Endothelial cell of hepatic sinusoid (primary cell): ENCODE results near the gene BEND5.

Source experiments
- in situ Hi-C: cut with HindIII; loops from 2 replicates; pipeline ENCODE4 v1.10.0; 2017; ENCODE audit warnings: low sequenced_read_pairs

The BEND5 gene

DNA sequence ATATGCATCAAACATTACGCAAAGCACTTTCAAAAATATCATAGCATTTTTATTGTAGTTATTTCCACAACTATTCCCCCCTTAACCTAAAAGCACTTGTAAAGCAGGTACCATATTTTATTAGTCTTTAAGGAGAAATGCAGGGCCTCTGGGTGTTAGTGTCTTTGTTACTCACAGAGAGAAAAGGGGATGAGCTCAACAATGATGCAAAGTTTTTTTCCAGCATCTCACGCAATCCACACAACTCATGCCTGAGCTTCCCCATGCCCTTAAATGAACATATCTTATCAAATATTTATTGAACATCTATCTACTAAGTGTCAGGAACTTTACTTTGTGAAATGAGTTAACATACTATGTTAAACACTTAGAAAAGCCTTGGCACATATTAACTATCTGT is 50.6 kb downstream of the BEND5 start:
- in situ Hi-C loops, result no loop called here

GRCh38 chr1:48725341-48726046 is 51.2 kb downstream of the BEND5 start:
- in situ Hi-C loops, result no loop called here

GRCh38 chr1:48720929-48721328 is 55.8 kb downstream of the BEND5 start:
- in situ Hi-C loops, result no loop called here

DNA sequence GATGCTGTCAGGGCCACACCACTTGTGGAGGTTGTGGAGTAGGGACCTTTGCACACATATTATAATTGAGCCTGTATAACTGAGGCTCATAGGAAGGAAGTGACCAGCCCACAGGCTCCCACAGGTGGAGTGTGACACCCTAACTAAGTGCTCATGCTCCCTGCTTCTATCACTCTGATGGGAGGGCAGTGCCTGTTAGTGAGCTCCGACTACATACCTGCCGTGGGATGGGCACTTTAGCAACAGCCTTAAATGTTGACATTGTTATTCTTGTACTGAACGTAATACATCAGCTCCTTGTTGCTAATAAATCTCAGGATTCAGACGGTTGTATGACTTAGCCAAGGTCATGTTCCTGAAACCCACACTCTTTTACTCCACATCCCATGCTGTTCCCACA is 58.0 kb downstream of the BEND5 start:
- in situ Hi-C loops, result no loop called here

DNA sequence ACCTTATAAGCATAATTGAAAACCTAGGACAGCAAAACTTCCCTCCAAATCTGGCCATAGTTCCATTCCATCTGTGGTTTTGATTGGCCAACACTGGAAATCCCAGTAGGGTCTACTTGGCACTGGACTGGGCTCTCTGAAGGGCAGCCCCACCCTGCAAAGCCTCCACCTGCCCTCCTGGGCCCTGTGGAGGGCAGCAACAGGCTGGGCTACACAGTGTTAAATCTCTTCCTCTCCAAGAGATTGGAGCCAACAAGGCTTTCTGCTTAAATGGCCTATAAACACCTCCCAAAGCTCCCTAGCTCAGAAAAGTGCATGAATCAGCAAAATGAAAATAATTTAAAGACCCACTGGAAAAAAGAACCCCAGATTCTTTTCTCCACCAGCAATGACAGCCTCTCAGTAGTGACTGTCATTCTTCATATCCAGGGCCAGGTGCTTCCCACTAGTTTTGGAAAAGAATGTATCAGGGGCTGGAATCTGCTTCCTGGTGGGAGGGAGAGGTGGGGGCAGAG is 58.5 kb downstream of the BEND5 start:
- in situ Hi-C loops, result no loop called here

DNA sequence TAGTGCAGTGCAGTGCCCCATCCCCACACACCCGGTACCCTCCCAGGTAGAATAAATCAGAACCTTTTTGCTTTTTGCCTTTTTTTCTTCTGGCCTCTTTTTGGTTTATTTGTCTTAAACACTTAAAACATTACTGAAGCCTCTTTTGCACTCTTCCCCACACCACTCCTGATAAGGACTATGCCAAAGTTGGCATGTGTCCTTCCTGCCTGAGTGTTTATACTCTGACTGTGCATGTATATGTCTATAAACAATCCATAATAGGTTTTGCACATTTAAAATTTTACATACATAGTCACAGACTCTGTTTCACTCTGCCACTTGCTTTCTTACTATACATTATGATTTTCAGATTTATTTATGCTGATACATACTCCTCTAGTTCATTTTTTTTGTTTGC is 59.6 kb downstream of the BEND5 start:
- in situ Hi-C loops, result no loop called here

DNA sequence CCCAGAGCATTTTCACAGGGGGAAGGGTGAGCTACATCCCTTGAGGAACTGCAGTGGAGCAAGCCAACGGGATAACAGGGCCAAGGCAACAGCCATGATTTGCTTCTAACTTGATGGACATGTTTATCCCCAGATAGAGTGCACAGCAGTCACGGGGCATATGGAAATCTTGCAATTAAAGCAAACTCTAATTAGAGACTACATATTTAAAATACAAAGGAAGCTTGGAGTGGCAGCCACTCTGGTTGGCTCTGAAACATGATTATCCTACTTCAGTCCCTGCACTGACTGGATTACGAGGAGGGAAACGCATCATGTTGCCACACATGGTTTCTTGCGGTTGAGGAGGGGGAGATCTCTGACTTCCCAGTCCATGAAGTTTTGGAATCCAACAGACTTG is 60.8 kb downstream of the BEND5 start:
- in situ Hi-C loops, result no loop called here

DNA sequence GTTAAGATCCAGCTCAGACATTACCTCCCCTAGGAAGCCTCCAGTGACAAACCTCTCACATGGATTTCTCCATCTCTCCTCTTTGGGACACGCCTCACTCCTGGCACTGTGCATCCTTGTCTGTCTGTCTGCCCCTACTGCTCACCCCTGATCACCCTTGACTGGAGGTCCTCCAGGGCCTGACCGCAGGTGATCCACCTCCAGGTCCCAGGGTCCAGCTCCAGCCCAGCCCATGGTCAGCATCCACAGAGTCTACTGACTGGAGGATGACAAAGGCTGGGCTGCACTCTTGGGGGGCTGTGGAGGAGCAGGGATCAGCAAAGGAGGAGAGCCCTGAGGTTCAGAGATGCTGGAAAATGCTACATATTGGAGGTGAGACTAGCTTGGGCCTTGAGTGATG is 65.8 kb downstream of the BEND5 start:
- in situ Hi-C loops, result no loop called here

GRCh38 chr1:48710318-48710717 is 66.4 kb downstream of the BEND5 start:
- in situ Hi-C loops, result no loop called here

- in situ Hi-C loops, result no loop called here
Measured at GRCh38 chr1:48704736-48705135, 72.0 kb downstream of the BEND5 start.

GRCh38 chr1:48701445-48701844 is 75.2 kb downstream of the BEND5 start:
- in situ Hi-C loops, result no loop called here

DNA sequence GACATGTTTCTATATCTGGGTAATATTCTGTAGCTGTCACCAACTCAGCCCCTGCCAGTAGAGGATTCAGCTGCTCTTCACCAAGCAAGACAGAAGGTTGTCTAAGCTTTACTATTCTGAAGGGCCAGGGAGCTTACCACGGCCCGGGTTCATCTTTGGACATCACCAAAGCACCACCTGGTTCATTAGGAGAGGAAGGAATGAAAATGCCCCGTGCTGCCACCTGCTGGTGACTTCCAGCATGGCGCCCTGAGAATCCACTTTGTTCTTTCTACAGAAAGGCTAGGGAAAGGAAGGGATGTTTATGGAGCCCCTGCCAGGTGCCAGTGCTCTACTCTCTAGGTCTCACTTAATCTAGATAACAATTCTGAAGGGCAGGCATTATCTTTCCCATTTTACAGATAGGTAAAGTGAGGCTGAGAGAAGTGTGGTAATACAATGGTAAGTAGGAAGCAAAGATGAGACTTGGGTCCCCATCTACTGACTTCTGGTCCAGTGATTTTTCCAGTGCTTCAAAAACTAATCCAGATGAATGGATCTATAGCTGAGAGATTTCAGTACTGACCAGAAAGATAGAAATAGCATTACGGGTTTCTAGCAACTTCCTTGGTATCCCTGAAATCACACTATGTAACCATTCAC is 79.5 kb downstream of the BEND5 start:
- in situ Hi-C loops, result no loop called here

GRCh38 chr1:48695161-48695560 is 81.5 kb downstream of the BEND5 start:
- in situ Hi-C loops, result no loop called here

GRCh38 chr1:48693674-48694320 is 82.9 kb downstream of the BEND5 start:
- in situ Hi-C loops, result no loop called here

GRCh38 chr1:48693180-48693579 is 83.5 kb downstream of the BEND5 start:
- in situ Hi-C loops, result no loop called here

GRCh38 chr1:48692235-48692634 is 84.5 kb downstream of the BEND5 start:
- in situ Hi-C loops, result no loop called here

DNA sequence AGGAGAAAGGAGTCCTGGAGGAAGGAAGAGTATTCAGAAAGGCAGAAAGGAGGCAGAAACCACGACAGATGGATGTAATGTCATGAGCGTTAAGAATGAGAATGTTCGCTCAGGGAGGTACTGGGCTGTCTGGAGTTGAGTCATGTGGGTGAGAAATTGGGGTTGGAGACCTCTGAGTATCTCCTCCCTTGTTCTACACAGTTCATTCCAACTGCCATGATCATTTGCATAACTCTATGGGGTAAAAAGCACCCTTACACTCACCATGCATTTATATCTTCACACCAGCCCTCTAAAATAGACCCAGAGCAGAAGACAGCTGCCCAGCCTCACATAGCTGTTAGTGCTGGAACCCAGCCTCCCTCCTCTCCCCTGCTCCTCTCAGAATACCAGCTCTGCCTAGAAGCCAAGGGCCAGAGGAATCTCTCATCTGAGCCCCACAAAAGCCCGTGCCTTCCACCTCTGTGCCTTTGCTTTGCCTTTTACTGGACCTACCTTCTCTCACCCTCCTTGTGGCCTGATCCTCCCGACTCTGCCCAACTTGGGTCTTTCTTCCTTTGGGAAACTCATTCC is 85.2 kb downstream of the BEND5 start:
- in situ Hi-C loops, result no loop called here

DNA sequence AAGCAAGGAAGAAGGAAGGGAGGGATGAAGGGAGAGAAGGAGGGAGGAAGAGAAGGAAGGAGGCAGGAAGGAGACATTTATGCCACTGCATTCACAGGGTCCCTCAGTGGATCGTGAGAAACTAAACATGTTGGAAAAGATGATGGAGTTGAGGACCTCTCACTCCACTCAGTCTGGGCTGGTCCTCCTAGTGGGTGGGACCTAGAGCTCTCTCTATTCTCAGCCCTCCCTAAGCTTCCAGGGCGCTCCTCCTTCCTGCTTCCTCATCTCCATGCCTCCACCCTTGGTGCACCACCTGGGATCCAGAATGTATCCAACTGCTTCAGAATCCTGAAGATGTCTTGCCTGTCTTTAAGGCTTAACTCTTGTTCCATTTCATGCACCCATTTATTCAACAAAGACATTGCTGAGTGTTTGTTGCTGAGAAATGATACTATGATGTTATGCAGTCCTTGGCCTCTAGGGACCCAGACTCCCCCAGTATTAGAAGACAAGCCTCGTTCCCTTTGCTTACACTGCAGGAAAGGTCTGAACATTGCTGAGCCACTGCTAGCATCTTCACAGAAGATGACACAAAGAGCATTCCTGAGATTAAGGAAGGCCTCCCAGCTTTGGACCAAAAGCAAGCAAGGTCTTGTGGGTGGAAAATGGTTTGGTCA is 88.5 kb downstream of the BEND5 start:
- in situ Hi-C loops, result no loop called here

DNA sequence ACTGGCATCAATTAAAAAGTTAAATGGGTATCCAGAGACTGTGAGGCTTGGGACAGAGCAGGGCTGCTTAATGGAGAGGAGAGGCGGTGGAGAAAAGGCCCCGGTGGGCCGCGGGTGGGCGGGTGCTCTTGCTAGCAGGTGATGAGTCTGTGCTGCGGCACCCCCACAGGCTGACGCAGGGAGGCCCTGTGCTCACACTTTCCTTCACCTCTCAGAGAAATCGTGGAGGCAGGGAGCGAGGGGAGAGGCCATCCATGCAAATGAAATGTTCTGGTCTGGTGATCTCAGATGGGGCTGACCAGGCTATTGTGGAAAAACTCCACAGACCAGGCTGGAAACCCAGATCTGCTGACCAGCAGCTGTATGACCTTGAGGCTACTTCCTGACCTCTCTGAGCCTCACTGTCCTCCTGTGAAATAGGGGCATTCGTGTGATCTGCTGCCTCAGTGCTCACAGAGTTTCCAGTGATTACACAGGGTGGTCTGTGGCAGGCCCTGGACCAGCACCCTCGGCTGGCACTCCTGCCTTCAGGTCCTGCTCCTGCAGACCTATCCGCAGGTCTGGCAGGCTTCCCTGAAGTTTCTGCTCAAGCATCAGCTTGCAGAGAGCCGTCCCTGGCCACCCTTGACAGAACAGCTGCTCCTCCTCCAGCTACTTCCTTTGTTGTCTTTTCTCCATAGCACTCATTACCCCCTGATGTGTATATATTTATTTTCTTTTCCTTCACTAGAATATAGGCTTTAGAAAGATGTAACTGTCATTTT is 89.2 kb downstream of the BEND5 start:
- in situ Hi-C loops, result no loop called here

DNA sequence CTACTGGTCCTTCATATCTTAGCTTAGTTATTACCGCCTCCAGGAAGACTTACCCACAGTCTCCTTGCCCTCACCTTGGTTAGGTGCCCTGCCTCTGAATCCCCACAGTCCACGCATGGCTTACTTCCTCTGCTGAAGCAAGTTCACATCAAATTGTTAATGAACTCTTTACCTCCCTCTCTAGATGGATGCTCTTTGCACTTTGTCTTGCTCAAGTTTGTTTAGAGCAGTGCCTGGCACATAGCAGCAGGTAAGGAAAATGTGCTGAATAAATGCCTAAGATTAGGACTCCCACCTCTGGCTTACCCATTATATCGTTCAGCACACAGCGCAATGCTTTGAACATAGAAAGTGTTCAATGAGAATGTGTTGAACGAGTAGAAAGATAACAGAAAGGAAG is 90.5 kb downstream of the BEND5 start:
- in situ Hi-C loops, result no loop called here

- in situ Hi-C loops, result no loop called here
Measured at GRCh38 chr1:48684381-48684780, 92.3 kb downstream of the BEND5 start.
